ENCODE measurements around the gene ZYG11A. TPM values are rescaled to one million over a fixed set of nuclear protein-coding genes. Genes with fewer than 3 reads are reported as not detected.

Gene ZYG11A
- total and polyA plus RNA-seq, 2 of the 13 experiments (the other 11 are each of a cell fraction or from before 2014, with no cell fraction given) = not detected

DNA sequence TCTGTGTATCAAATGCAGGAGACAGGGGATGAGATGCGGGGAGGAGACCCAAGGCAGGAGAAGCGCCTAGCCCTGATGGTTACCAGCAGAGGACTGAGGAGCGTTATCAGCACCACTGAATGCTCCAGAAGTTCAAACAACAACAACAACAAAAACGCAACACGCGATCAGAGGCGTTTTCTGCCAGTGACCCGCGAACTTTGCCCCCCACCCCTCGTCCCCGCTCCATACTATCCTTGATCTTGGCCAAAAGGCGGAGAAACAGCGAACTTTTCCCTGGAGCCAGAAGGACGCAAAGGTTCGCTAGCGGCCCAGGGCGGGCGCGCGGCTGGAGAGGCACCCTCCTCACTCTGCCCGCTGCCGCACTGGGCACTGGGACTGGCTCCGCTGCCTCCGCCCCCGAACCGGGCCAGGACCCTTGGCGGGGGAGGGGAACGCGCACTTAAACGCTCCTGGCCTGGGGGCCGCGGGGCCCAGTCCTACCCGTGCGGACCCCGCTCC lies 78.3 kb downstream of the ZYG11A start (continued):
- TF ChIP-seq, protein P1, sequence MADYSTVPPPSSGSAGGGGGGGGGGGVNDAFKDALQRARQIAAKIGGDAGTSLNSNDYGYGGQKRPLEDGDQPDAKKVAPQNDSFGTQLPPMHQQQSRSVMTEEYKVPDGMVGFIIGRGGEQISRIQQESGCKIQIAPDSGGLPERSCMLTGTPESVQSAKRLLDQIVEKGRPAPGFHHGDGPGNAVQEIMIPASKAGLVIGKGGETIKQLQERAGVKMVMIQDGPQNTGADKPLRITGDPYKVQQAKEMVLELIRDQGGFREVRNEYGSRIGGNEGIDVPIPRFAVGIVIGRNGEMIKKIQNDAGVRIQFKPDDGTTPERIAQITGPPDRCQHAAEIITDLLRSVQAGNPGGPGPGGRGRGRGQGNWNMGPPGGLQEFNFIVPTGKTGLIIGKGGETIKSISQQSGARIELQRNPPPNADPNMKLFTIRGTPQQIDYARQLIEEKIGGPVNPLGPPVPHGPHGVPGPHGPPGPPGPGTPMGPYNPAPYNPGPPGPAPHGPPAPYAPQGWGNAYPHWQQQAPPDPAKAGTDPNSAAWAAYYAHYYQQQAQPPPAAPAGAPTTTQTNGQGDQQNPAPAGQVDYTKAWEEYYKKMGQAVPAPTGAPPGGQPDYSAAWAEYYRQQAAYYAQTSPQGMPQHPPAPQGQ (CRISPR knock-in tag; IDR thresholded peaks at IDR 0.05; ENCODE audit: borderline replicate concordance) = no peak
- TF ChIP-seq, protein P2, sequence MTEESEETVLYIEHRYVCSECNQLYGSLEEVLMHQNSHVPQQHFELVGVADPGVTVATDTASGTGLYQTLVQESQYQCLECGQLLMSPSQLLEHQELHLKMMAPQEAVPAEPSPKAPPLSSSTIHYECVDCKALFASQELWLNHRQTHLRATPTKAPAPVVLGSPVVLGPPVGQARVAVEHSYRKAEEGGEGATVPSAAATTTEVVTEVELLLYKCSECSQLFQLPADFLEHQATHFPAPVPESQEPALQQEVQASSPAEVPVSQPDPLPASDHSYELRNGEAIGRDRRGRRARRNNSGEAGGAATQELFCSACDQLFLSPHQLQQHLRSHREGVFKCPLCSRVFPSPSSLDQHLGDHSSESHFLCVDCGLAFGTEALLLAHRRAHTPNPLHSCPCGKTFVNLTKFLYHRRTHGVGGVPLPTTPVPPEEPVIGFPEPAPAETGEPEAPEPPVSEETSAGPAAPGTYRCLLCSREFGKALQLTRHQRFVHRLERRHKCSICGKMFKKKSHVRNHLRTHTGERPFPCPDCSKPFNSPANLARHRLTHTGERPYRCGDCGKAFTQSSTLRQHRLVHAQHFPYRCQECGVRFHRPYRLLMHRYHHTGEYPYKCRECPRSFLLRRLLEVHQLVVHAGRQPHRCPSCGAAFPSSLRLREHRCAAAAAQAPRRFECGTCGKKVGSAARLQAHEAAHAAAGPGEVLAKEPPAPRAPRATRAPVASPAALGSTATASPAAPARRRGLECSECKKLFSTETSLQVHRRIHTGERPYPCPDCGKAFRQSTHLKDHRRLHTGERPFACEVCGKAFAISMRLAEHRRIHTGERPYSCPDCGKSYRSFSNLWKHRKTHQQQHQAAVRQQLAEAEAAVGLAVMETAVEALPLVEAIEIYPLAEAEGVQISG (CRISPR knock-in tag; IDR thresholded peaks at IDR 0.05) = no peak
- TF ChIP-seq CCAR2 (optimal IDR thresholded peaks at IDR 0.05; ENCODE audit: low read depth, low read length) (no peak), HOXA3 (CRISPR knock-in tag; IDR thresholded peaks at IDR 0.05) (no peak), ZNF607 (CRISPR knock-in tag; IDR thresholded peaks at IDR 0.05; ENCODE audit: borderline replicate concordance) (no peak), RFX3 (CRISPR knock-in tag; IDR thresholded peaks at IDR 0.05) (no peak), ARNT (IDR thresholded peaks at IDR 0.05) (no peak), KDM5A (IDR thresholded peaks at IDR 0.05; ENCODE audit: borderline replicate concordance, low read length) (no peak), TAF15 (IDR thresholded peaks at IDR 0.05; ENCODE audit: low read depth, low read length, poor library complexity, severe bottlenecking) (no peak), ZNF124 (CRISPR knock-in tag; IDR thresholded peaks at IDR 0.05) (no peak), SKI (IDR thresholded peaks at IDR 0.05; ENCODE audit: partially characterized antibody) (no peak), RFXANK (CRISPR knock-in tag; IDR thresholded peaks at IDR 0.05) (0 out of 2 replicates have a peak, but pooled peaks have one; percentile 16), PRMT3 (CRISPR knock-in tag; IDR thresholded peaks at IDR 0.05; ENCODE audit: borderline replicate concordance, low read depth) (0 out of 2 replicates have a peak, but pooled peaks have one; percentile 14), ZNF780A (CRISPR knock-in tag; IDR thresholded peaks at IDR 0.05) (no peak), HDAC6 (IDR thresholded peaks at IDR 0.05; ENCODE audit: low read depth, low read length) (no peak), ZFP41 (CRISPR knock-in tag; IDR thresholded peaks at IDR 0.05; ENCODE audit: borderline replicate concordance) (no peak), NBN (conservative IDR thresholded peaks at IDR 0.05) (no peak), ZNF333 (CRISPR knock-in tag; IDR thresholded peaks at IDR 0.05; ENCODE audit: borderline replicate concordance) (0 out of 2 replicates have a peak, but pooled peaks have one; percentile 0)
- TF ChIP-seq, protein P3, sequence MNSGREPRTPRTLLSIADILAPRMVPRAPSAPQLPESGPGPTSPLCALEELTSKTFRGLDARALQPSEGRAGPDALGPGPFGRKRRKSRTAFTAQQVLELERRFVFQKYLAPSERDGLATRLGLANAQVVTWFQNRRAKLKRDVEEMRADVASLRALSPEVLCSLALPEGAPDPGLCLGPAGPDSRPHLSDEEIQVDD (CRISPR knock-in tag; IDR thresholded peaks at IDR 0.05; ENCODE audit: borderline replicate concordance) = no peak
- TF ChIP-seq, protein P4, sequence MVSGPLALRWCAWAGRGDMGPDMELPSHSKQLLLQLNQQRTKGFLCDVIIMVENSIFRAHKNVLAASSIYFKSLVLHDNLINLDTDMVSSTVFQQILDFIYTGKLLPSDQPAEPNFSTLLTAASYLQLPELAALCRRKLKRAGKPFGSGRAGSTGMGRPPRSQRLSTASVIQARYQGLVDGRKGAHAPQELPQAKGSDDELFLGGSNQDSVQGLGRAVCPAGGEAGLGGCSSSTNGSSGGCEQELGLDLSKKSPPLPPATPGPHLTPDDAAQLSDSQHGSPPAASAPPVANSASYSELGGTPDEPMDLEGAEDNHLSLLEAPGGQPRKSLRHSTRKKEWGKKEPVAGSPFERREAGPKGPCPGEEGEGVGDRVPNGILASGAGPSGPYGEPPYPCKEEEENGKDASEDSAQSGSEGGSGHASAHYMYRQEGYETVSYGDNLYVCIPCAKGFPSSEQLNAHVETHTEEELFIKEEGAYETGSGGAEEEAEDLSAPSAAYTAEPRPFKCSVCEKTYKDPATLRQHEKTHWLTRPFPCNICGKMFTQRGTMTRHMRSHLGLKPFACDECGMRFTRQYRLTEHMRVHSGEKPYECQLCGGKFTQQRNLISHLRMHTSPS (CRISPR knock-in tag; IDR thresholded peaks at IDR 0.05; ENCODE audit: low read depth) = peak; percentile 71; the same call in 1 of the 2 replicates
- TF ChIP-seq, protein P5, sequence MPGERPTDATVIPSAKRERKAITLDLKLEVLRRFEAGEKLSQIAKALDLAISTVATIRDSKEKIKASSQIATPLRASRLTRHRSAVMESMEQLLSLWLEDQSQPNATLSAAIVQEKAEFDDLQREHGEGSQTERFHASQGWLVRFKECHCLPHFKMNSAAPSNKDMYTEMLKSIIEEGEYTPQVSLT (CRISPR knock-in tag; IDR thresholded peaks at IDR 0.05; ENCODE audit: borderline replicate concordance, low read depth) = no peak

All from HepG2 (cell line).